Fibroblast of peridontal ligament (primary cell): ENCODE results near the gene SSBP2.

ENCODE experiments used
- DNase-seq: peaks from one replicate; pipeline ENCODE4 v3.0.0-alpha.2; 2010; ENCODE audit errors: extremely low read depth

SSBP2 gene

DNA sequence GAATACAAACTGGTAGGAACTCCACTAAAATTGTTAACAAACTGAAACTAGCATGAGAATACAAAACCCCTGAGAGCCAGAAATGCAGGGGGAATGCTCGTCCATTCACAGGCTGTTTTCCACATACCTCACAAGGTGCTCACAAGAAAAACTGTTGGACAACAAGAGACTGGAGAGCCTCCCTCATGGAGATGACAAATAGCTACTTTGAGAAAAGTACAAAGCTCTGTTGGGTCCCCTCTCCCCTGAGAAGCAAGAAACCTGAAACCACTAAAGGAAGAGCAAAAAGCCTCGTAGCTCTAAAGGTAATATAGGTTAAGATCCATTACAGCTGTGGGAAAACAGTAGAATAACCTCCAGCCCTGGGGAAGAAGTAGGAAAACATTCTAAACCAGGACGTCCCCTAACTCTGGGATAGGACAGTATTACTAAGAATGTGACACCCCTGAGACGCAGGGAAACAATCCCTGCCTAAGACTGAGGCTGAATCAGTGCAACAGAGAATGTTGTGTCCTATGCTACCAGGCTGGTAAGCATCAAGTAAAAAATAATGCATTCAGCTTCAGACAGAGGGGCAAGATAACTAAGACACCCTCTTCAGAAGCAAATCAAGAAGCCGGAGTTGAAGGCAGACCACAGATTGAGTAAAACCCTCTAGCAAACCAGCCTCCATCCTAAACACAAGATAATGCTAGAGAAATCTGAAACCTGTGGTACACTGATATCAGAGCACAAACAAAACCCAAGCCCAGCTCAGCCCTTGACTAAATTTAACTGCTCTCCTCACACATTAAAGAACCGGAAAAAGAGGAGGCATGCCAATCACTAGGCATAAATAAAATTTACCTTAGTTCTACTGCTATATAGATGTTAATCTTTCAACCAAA is 160.2 kb downstream of the SSBP2 start:
- no peak for DNase-seq

DNA sequence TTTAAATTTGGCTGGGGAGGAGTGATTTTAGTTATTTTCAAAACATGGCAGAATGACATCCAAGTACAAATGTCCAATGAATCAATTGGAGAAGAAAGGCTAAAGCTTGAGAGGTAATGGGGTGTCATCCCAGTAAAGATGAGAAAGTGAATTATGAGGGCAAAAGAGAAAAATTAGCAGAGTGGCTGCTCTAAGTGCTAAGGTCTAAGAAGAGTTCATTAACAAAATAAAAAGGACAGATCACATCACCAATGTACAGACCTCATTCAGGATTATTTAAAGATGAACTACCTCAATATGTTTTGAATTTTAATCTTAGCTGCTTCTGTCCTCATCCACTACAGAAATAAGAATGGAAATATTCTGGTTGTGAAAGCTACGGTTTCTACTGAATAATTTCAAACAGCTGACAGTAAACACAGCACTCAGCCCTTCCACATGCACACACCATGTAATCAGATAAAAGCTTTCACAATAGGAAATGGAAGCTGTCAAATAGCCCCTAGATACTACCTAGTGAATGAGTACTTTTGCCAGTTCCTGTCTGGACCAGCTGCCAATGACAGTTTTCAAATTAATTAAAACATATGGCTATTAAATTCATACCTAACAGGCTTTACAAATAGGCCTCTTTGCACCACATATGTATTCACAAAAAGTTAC is 171.5 kb downstream of the SSBP2 start:
- DNase-seq, result peak; percentile 56

DNA sequence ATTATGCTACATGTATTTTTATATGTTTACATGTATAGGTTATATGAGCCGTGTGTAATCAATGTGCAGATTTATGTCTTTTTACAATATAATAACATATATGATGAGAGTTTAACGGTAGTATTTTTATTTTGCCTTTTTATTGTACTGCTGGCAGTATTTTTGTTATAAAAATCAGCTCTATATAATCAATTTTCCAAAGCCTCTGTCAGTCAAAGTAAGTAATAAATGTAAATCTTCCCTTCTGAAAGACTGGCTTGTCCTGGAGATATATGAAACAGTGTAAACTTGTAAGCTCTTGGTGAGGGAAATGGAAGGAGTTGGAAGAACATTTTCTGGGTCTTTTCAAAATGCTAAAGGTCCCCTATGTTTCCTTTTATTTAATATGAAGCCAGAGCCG is 173.8 kb downstream of the SSBP2 start:
- no peak for DNase-seq

DNA sequence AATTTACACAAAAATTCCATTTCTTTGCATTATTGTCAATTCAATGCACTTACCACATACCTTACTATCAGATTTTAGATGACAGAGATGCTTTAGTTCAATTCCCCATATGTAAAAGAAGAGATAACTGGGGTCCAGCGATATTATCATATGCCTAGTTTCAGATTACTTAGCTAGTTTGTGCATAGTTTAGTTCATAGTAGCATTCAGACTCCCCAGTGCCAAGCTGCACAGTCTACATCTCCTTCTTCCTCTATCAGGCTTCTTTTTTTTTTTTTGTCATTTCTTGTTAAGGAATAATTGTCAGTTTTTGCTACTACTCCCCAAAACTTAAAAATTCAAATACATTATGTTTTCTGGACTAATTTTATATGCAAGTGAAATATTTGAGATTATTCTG is 175.0 kb downstream of the SSBP2 start:
- DNase-seq, result no peak

DNA sequence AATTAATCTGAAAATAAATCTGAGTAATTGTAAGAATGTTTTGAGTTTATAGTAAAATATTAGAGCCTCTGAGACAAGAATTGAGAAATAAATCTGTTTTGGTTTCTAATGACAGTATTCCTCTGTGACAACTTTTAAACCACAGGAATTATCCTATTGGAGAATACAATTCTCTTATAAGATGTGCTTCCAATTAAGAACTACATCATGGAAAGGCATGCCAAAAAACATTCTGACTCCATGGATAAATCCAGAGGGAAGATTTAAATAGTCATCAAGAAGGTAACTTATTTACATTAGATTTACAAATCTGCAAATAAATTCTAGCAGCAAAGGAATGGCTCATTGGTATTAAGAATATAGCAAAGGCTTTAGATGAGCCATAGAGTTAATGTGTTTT is 178.7 kb downstream of the SSBP2 start:
- peak; percentile 65 for DNase-seq

DNA sequence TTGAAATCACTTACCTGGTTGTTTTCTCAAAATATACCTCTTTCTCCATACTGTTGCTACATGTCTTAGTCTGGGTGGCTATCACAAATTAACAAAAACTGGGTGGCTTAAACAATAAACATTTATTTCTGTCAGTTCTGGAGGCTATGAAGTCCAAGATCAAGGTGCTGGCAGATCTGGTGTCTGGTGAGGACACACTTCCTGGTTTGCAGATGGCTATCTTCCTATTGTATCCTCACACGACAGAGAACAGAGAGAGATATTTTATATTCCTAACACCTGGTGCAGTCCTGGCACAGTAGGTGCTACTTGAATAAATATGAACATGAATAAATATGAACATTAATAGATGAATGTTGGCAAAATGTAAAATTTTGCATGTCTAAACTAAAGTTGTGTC is 192.7 kb downstream of the SSBP2 start:
- no peak for DNase-seq

DNA sequence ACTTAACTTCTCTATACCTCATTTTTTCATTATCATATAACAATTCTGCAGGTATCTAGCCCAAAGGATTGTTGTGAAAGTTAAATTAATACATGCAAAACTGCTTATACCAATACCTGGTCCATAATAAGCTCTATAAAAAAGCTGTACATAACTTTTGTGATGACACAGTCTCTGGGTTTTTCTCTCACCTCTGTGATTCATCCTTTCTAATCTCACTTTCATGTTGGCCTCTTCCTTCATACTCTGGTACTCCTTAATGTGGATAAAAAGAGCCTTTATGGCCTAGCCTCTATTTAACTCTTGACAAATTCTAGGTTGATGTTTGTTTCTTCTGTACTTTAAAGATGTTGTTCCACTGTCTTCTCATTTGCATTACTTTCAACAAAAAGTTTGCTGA is 194.1 kb downstream of the SSBP2 start:
- no peak for DNase-seq

DNA sequence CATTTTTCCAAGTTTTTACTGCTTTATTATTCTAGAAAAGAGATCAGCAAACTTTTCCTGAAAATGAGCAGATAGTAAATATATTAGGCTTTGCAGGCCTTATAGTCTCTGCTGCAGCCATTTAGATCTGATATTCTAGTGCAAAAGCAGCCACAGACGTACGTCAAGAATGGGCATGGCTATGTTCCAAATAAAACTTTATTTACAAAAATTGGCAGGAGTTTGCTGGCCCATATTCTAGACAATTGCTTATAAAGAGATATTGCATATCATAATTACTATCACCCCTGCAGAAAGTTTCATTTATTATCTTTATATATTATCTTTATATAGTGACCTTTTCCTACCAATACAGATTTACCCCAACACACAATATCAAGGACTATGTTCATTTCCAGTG is 195.0 kb downstream of the SSBP2 start:
- DNase-seq, result no peak

DNA sequence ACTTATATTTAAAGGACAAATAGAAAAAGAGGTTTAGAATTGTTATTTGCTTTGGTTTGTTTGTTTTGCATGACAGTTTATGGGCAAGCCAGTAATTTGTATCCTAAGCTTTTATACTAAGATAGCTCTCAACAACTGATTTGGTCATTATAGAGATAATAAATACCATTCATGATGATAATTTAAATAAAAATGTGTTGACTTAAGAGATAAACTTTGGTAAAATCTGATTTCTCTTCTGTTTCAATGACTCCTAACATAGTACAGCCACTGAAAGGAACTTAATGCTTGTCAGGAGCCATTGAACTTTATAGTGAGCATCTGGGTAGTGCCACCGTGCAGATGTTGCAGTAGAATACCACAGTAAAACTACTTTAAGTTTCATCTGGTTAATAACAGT is 196.2 kb downstream of the SSBP2 start:
- no peak for DNase-seq

DNA sequence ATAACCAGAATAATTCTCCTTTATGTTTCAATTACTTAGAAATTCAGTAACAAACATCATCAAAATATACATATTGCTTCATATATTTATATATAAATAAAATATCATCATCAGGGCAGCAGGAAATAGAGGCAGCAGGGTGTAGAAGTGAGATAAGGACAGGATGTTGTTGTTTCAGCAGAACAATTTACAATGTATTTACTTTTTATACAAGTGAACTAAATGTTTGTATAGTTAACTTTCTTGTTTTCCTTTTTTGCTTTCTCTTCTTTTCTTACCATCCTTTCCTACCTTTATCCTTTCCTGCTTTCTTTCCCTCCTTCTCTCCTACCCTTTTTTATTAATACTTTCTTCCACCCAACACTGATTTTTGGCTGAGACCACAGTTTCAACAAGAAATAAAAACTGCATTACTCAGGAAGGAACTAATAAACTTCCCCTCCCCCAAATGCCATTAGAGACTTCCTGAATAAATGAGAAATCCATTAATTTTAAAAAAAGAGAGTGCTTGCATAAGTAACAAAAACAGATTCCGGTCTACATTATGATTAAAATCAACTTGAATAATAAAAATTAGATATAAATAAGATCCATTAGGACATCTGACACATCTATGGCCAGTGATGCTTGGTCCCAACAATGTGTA is 197.2 kb downstream of the SSBP2 start:
- DNase-seq, result no peak

DNA sequence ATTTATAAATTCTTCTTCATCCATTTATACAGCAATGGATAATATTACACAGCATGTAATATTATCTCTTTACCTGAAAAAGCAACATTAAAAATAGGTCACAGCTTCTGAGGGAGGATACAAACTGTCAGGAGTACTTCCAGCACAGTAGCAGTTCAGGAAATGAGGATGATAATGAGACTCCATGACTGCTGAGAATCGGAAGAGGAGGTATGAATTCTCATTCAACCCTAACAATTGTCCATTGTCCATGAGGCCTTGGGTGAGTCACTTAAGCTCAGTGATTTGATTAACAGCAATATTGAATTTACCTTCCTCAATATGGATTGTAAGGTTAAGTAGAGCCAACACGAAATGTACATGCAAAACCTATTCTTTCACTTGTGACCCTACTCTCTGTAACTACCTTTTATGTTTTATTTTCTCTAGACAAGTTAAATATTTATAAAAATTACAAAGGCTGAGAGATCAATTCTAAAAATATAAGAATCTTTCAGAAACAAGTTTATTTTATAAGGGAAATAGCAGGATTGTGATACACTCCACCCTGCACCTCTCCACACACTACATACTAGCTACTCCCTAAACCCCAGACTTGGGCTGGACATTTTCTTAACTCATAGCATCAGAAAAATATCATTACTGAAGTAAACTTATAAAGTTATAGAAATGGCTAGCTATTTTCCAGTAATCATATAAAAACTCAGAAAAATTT is 197.9 kb downstream of the SSBP2 start:
- no peak for DNase-seq

DNA sequence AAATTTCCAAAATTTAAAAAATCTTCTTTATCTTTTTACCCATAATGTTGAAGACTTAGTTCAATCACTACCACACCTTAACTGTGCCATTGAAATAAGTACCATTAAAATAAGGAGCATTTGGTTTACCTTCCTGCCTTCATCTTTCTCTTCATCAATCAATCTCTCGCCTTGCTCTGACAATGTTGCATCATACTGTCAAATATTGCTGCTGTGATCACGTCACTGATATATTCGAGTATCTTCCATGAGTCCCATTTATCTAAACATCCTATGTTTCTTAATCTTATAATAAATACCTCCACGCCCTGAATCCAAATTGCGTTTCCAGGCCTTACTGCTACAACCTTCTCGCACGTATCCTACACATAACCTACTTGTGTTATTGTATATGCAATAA is 201.8 kb downstream of the SSBP2 start:
- no peak for DNase-seq

DNA sequence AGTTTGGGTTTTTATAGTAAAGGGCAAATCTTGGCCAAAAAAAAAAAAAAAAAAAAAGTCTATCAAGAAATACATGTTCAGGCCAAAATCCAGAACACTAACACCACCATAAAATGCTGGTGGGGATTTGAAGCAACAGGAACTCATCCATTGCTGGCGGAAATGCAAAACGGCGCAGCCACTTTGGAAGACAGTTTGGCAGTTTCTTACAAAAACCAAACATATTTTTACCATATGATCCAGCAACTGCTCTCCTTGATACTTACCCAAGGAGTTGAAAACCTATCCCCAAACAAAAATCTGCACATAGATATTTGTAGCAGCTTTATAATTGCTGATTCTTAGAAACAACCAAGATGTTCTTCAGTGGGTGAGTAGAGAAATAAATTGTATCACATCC is 203.9 kb downstream of the SSBP2 start:
- no peak for DNase-seq

DNA sequence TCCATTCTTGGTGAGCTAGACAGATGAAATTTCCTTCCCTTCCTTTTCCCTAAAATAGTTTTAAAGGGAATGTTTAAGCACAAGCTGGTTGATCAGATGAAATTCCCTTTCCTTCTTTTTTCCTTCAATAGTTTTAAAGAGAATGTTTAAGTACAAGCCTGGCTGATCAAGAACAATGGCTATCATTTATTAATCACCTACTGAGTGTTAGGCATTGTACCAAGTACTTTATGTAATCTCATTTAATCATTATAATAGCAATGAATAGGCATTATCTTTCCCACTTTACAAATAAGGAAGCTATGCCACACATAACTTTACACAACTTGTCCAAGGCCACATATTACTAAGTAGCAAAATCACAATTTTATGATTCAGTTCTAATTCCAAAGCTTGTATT is 205.0 kb downstream of the SSBP2 start:
- no peak for DNase-seq

DNA sequence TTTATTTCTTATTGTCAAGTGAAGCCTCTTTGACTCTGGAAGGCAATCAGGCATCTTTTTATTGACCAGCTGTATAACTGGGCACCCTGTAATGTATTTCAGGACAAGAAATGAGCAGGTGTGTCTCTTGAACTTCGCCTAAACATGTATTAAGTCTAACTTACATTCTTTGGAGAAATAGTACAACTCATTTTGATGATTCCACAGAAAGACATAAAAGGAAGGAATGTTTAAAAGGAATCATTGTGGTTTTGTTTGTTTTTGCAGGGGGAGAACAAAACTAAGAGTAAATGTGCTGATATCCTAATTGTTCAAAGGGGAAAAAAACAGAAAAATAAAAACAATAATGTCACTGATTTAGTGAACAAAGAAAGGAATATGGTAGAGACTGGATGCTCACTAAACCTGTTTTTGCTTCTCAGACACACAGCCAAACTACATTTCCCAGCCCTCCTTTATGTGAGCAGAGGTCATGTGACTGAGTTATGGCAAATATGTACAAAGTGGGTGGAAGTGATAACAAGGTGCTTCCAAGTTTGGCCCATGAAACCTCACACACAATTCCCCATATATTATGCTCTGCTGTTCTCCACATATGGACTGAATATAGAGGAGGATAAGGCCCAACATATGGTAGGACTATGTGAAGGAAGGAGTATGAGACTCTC is 206.4 kb downstream of the SSBP2 start:
- DNase-seq, result no peak

DNA sequence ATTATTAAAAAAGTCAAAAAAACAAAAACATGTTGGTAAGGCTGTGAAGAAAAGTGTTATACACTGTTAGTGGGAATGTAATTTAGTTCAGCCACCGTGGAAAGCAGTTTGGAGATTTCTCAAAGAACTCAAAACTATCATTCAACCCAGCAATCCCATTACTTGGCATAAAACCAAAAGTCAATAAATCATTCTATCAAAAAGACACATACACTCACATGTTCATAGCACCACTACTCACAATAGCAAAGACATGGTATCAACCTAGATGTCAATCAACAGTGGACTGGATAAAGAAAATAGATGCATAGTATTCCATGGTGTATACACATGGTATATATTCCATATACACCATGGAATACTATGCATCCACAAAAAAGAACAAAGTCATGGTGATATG is 208.7 kb downstream of the SSBP2 start:
- DNase-seq, result no peak

DNA sequence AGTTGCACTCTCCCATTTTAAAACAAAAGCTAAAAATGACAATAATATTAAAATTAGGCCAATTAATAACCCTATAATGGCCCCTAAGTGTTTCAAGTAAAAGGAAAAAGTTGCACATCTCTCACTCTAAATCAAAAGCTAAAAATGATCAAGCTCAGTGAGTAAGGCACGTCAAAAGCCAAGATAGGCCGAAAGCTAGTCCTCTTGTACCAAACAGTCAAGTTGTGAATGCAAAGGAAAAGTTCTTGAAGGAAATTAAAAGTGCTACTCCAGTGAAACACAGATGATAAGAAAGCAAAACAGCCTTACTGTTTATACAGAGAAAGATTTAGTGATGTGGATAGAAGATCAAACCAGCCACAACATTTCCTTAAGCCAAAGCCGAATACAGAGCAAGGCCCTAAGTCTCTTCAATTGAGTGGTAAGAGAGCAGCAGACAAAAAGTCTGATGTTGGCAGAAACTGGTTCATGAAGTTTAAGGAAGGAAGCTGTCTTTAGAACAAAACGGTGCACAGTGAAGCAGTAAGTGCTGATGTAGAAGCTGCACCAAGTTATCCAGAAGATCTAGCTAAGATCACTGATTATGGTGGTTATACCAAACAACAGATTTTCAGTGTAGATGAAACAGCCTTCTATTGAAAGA is 212.9 kb downstream of the SSBP2 start:
- no peak for DNase-seq

DNA sequence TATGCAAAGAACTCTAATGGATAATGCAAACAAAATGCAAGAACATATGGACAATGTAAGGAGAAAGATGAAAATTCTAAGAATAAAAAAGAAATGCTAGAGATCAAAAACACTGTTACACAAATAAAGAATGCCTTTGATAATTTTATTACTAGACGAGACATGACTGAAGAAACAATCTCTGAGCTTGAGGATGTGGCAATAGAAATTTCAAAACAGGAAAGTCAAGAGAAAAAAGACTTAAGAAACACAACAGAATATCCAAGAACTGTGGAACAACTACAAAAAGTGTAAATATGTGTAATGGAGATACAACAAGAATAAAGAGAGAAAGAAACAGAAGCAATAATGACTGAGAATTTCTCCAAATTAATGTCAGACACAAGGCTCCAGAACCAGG is 216.5 kb downstream of the SSBP2 start:
- no peak for DNase-seq

DNA sequence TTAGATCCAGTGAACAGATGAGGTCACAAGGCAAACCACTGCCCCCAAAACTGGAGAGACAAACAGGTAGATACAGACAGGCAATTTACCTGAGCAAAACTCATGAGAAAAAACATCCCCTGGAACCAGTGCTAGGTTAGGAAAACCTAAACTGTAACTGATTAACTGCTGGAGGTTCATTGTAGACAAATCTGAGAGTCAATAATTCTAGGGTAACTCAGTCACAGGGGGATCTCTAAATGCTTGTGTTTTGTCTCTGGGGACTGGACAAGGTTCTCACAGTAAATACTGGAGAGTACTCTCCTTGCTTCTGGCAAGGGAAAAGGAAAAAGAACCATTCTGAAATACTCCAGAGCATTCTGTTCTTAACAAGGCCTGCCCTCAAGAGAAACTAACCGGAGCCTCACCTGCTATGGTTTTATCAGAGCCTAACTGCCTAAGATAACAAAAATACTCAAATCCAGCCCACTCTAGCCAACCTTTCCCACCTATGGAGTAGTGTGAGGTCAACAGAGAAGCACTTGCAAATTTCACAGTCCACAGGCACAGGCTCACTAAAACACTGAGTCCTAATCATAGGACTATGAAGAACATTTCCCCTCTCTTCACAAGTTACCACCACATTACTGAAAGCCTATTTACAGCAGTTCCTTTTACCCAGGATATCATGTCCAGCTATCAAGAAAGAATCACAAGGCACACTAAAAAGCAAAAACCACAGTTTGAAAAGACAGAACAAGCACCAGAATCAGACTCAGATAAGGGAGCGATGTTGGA is 217.1 kb downstream of the SSBP2 start:
- no peak for DNase-seq

DNA sequence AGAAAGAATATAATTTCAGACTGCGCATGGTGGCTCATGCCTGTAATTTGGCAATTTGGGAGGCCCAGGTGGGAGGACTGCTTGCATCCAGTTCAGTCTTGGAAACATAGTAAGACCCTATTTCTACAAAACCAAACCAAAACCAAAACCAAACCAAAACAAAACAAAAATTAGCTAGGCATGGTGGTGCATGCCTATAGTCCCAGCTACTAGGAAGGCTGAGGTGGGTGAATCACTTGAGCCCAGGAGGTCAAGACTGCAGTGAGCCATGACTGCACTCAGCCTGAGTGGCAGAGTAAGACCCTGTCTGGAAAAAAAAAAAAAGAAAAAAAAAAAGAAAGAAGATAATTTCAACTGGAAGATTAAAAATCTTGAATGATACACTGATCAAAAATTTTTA is 220.0 kb downstream of the SSBP2 start:
- peak; percentile 8 for DNase-seq
